Measurements from ENCODE around the gene FARSA.

DNA sequence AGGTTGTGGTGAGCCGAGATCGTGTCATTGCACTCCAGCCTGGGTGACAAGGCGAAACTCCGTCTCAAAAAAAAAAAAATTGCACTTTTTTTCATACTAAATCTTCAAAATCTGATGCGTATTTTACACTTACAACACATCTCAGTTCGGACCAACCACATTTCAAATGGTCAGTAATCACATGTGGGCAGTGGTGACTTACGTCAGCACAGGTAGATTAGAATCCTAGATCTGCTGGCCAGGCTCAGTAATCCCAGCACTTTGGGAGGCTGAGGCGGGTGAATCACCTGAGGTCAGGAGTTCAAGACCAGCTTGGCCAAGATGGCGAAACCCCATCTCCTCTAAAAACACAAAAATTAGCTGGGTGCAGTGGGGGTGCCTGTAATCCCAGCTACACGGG lies 1.6 kb upstream of the FARSA start:
- TF ChIP-seq, protein P1, sequence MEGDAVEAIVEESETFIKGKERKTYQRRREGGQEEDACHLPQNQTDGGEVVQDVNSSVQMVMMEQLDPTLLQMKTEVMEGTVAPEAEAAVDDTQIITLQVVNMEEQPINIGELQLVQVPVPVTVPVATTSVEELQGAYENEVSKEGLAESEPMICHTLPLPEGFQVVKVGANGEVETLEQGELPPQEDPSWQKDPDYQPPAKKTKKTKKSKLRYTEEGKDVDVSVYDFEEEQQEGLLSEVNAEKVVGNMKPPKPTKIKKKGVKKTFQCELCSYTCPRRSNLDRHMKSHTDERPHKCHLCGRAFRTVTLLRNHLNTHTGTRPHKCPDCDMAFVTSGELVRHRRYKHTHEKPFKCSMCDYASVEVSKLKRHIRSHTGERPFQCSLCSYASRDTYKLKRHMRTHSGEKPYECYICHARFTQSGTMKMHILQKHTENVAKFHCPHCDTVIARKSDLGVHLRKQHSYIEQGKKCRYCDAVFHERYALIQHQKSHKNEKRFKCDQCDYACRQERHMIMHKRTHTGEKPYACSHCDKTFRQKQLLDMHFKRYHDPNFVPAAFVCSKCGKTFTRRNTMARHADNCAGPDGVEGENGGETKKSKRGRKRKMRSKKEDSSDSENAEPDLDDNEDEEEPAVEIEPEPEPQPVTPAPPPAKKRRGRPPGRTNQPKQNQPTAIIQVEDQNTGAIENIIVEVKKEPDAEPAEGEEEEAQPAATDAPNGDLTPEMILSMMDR (IDR thresholded peaks at IDR 0.05), result no peak
- no peak for TF ChIP-seq POLR2A (IDR thresholded peaks at IDR 0.05)

Measured in prostate gland (tissue), 2 donors.